ENCODE results near the gene TTC24.
"Not testable (repeated sequence)": the region's sequence is repeated elsewhere in the genome, so short reads cannot be mapped to it uniquely, and the experiment has no call there.

TTC24 gene

GRCh38 chr1:156601122-156601830 lies 21.8 kb downstream of the TTC24 start, which contains the start of gene GPATCH4:
Gene GPATCH4 (minus strand): TSS chr1:156601479.
- DNase-seq (ENCODE audit: low read depth) = peak; percentile 91
- no peak for TF ChIP-seq CTCF (IDR thresholded peaks at IDR 0.05; ENCODE audit: insufficient read depth, low read depth, low read length, missing control alignments)
- H3K4me3 ChIP-seq (ENCODE audit: low read depth, low read length) = peak within 1 kb of the TSS; percentile 100

GRCh38 chr1:156601892-156602291 lies 22.4 kb downstream of the TTC24 start:
- peak; percentile 65 for DNase-seq (ENCODE audit: low read depth)
- H3K4me3 ChIP-seq (ENCODE audit: low read depth, low read length) = peak overlapping the region; percentile 100
- TF ChIP-seq CTCF (IDR thresholded peaks at IDR 0.05; ENCODE audit: insufficient read depth, low read depth, low read length, missing control alignments) = no peak

GRCh38 chr1:156602557-156602993 lies 23.1 kb downstream of the TTC24 start:
- TF ChIP-seq CTCF (IDR thresholded peaks at IDR 0.05; ENCODE audit: insufficient read depth, low read depth, low read length, missing control alignments) = peak; percentile 47
- H3K4me3 ChIP-seq (ENCODE audit: low read depth, low read length) = peak overlapping the region; percentile 100
- DNase-seq (ENCODE audit: low read depth) = peak; percentile 43

- DNase-seq (ENCODE audit: low read depth) = not testable (repeated sequence)
Observed at GRCh38 chr1:156607344-156607743, 27.8 kb downstream of the TTC24 start.

GRCh38 chr1:156608036-156608674 lies 28.6 kb downstream of the TTC24 start:
- peak; percentile 86 for DNase-seq (ENCODE audit: low read depth)
- H3K4me3 ChIP-seq (ENCODE audit: low read depth, low read length) = no peak overlapping the region
- TF ChIP-seq CTCF (IDR thresholded peaks at IDR 0.05; ENCODE audit: insufficient read depth, low read depth, low read length, missing control alignments) = peak; percentile 83

More at GRCh38 chr1:156607344-156607743, 27.8 kb downstream of the TTC24 start:
- H3K4me3 ChIP-seq (ENCODE audit: low read depth, low read length) = not testable (repeated sequence)

- peak; percentile 69 for TF ChIP-seq CTCF (IDR thresholded peaks at IDR 0.05; ENCODE audit: insufficient read depth, low read depth, low read length, missing control alignments)
- no peak overlapping the region for H3K4me3 ChIP-seq (ENCODE audit: low read depth, low read length)
- peak; percentile 69 for DNase-seq (ENCODE audit: low read depth)
Observed at GRCh38 chr1:156608981-156609380, 29.5 kb downstream of the TTC24 start.

GRCh38 chr1:156610072-156610471 lies 30.5 kb downstream of the TTC24 start:
- not testable (repeated sequence) for DNase-seq (ENCODE audit: low read depth); H3K4me3 ChIP-seq (ENCODE audit: low read depth, low read length)

- no peak overlapping the region for H3K4me3 ChIP-seq (ENCODE audit: low read depth, low read length)
- no peak for DNase-seq (ENCODE audit: low read depth)
- no peak for TF ChIP-seq CTCF (IDR thresholded peaks at IDR 0.05; ENCODE audit: insufficient read depth, low read depth, low read length, missing control alignments)
Observed at GRCh38 chr1:156612666-156613065, 33.1 kb downstream of the TTC24 start.
